ENCODE results near the gene RUSF1. TPM values are rescaled to one million over a fixed set of nuclear protein-coding genes. Genes with fewer than 3 reads are reported as not detected.
A peak's percentile ranks its signal among the peaks of the same experiment; 100 is the strongest.

RUSF1 gene
- total and polyA plus RNA-seq, 2 donors (not counting 1 experiment from before 2014, with no cell fraction given): 23.1 to 41.8 TPM

GRCh38 chr16:31471241-31471874 is 36.8 kb downstream of the RUSF1 start:
- peak overlapping the region; percentile 93 for H3K27ac ChIP-seq (ENCODE audit: insufficient read depth, low read length)
- no peaks in the 10 kb centered on the region for H3K27me3 ChIP-seq (ENCODE audit: control insufficient read depth, insufficient read depth, low read length)
- DNase-seq (ENCODE audit: low read depth in 2 of 2): no peak
- H3K4me2 ChIP-seq (ENCODE audit: extremely low read depth, insufficient read depth, low read length): peak overlapping the region; percentile 96
- peaks cover 16% of the 10 kb centered on the region for H3K4me1 ChIP-seq (ENCODE audit: control insufficient read depth, extremely low read depth, insufficient read depth, low read length)
- H3K4me3 ChIP-seq (replicated peaks in 1 of 4; ENCODE audit: control extremely low read depth in 1 of 4, insufficient read depth in 1 of 4, low read depth in 3 of 4, low read length in 4 of 4): peak overlapping the region; percentile 68 to 92 (median 80)
- peak overlapping the region; percentile 54 for H2AFZ ChIP-seq (ENCODE audit: low read length)
- peaks cover 15% of the 10 kb centered on the region for H3K79me2 ChIP-seq (ENCODE audit: control insufficient read depth, insufficient read depth, low read length)
- TF ChIP-seq EZH2 (IDR thresholded peaks at IDR 0.05; ENCODE audit: low read length, missing control alignments): no peak
- no peak for TF ChIP-seq CTCF (conservative IDR thresholded peaks at IDR 0.05 in 1 of 2, IDR thresholded peaks at IDR 0.05 in 1 of 2; ENCODE audit: low read depth in 1 of 2, low read length in 2 of 2)
- no peaks in the 10 kb centered on the region for H3K9me3 ChIP-seq (ENCODE audit: control insufficient read depth, insufficient read depth, low read depth, low read length)
- H4K20me1 ChIP-seq (ENCODE audit: control insufficient read depth, extremely low read depth, insufficient read depth, low read length): no peaks in the 10 kb centered on the region
- peaks cover 34% of the 10 kb centered on the region for H3K36me3 ChIP-seq (ENCODE audit: control insufficient read depth, insufficient read depth, low read length)
- H3K9ac ChIP-seq (ENCODE audit: insufficient read depth, low read length): peak overlapping the region; percentile 71

- H3K4me2 ChIP-seq (ENCODE audit: extremely low read depth, insufficient read depth, low read length): peak overlapping the region; percentile 96
- H3K4me3 ChIP-seq (replicated peaks in 1 of 4; ENCODE audit: control extremely low read depth in 1 of 4, insufficient read depth in 1 of 4, low read depth in 3 of 4, low read length in 4 of 4): peak overlapping the region; percentile 68 to 92 (median 80)
- no peak overlapping the region for H3K9ac ChIP-seq (ENCODE audit: insufficient read depth, low read length)
- H3K4me1 ChIP-seq (ENCODE audit: control insufficient read depth, extremely low read depth, insufficient read depth, low read length): peaks cover 16% of the 10 kb centered on the region
- no peaks in the 10 kb centered on the region for H4K20me1 ChIP-seq (ENCODE audit: control insufficient read depth, extremely low read depth, insufficient read depth, low read length)
- no peak for DNase-seq (ENCODE audit: low read depth in 2 of 2)
- H2AFZ ChIP-seq (ENCODE audit: low read length): no peak overlapping the region
- no peak for TF ChIP-seq CTCF (conservative IDR thresholded peaks at IDR 0.05 in 1 of 2, IDR thresholded peaks at IDR 0.05 in 1 of 2; ENCODE audit: low read depth in 1 of 2, low read length in 2 of 2)
- no peak for TF ChIP-seq EZH2 (IDR thresholded peaks at IDR 0.05; ENCODE audit: low read length, missing control alignments)
- peaks cover 13% of the 10 kb centered on the region for H3K79me2 ChIP-seq (ENCODE audit: control insufficient read depth, insufficient read depth, low read length)
- H3K27ac ChIP-seq (ENCODE audit: insufficient read depth, low read length): peak overlapping the region; percentile 93
- H3K9me3 ChIP-seq (ENCODE audit: control insufficient read depth, insufficient read depth, low read depth, low read length): no peaks in the 10 kb centered on the region
- H3K36me3 ChIP-seq (ENCODE audit: control insufficient read depth, insufficient read depth, low read length): peaks cover 30% of the 10 kb centered on the region
- H3K27me3 ChIP-seq (ENCODE audit: control insufficient read depth, insufficient read depth, low read length): no peaks in the 10 kb centered on the region
Observed at GRCh38 chr16:31470615-31471014, 37.6 kb downstream of the RUSF1 start.

GRCh38 chr16:31467858-31468257 is 40.3 kb downstream of the RUSF1 start:
- peaks cover 6% of the 10 kb centered on the region for H3K4me1 ChIP-seq (ENCODE audit: control insufficient read depth, extremely low read depth, insufficient read depth, low read length)
- no peak overlapping the region for H3K4me2 ChIP-seq (ENCODE audit: extremely low read depth, insufficient read depth, low read length)
- H3K9ac ChIP-seq (ENCODE audit: insufficient read depth, low read length): no peak overlapping the region
- H3K9me3 ChIP-seq (ENCODE audit: control insufficient read depth, insufficient read depth, low read depth, low read length): no peaks in the 10 kb centered on the region
- peaks cover 4% of the 10 kb centered on the region for H3K79me2 ChIP-seq (ENCODE audit: control insufficient read depth, insufficient read depth, low read length)
- H4K20me1 ChIP-seq (ENCODE audit: control insufficient read depth, extremely low read depth, insufficient read depth, low read length): no peaks in the 10 kb centered on the region
- no peak for DNase-seq (ENCODE audit: low read depth in 2 of 2)
- H3K27ac ChIP-seq (ENCODE audit: insufficient read depth, low read length): no peak overlapping the region
- no peak overlapping the region for H2AFZ ChIP-seq (ENCODE audit: low read length)
- no peak overlapping the region for H3K4me3 ChIP-seq (replicated peaks in 1 of 4; ENCODE audit: control extremely low read depth in 1 of 4, insufficient read depth in 1 of 4, low read depth in 3 of 4, low read length in 4 of 4)
- TF ChIP-seq EZH2 (IDR thresholded peaks at IDR 0.05; ENCODE audit: low read length, missing control alignments) (no peak), CTCF (conservative IDR thresholded peaks at IDR 0.05 in 1 of 2, IDR thresholded peaks at IDR 0.05 in 1 of 2; ENCODE audit: low read depth in 1 of 2, low read length in 2 of 2) (no peak)
- peaks cover 17% of the 10 kb centered on the region for H3K36me3 ChIP-seq (ENCODE audit: control insufficient read depth, insufficient read depth, low read length)
- H3K27me3 ChIP-seq (ENCODE audit: control insufficient read depth, insufficient read depth, low read length): no peaks in the 10 kb centered on the region
